ENCODE data around the gene BRIX1. TPM values are rescaled to one million over a fixed set of nuclear protein-coding genes. Genes with fewer than 3 reads are reported as not detected.

The BRIX1 gene
- total and polyA plus RNA-seq, 2 of the 13 experiments (the other 11 are each of a cell fraction or from before 2014, with no cell fraction given): 23.6 to 78.4 TPM

DNA sequence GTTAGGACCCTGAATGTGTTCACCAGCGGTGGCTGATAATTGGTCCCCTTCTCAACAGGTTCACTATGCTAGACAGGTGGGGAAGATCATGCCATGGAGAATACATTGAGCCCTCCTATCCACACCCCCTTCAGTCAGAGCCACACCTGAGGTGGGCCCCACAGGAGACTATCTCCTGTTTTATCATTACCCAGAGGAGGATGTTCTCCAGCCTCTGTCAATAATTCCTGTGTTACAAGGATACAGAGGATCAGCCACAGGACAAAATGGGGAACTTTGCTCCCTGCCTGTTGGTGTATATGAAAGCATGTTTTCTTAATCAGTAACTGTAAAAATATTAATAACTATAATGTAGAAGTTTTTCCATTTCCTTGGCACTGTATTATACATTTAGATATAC lies 26.1 kb upstream of the BRIX1 start (continued):
- TF ChIP-seq ZNF619 (CRISPR knock-in tag; IDR thresholded peaks at IDR 0.05) (no peak), RARA (CRISPR knock-in tag; IDR thresholded peaks at IDR 0.05) (peak; percentile 71), ARHGAP35 (CRISPR knock-in tag; IDR thresholded peaks at IDR 0.05; ENCODE audit: borderline replicate concordance) (no peak), SRSF1 (optimal IDR thresholded peaks at IDR 0.05; ENCODE audit: low read depth, low read length) (no peak), GTF2F1 (IDR thresholded peaks at IDR 0.05; ENCODE audit: low read length) (no peak), ZBTB21 (CRISPR knock-in tag; IDR thresholded peaks at IDR 0.05) (no peak), NBN (conservative IDR thresholded peaks at IDR 0.05) (no peak), SIX1 (CRISPR knock-in tag; IDR thresholded peaks at IDR 0.05; ENCODE audit: borderline replicate concordance) (peak; percentile 64), SRSF4 (IDR thresholded peaks at IDR 0.05; ENCODE audit: low read depth, low read length, poor library complexity, severe bottlenecking) (no peak), GPN1 (CRISPR knock-in tag; IDR thresholded peaks at IDR 0.05; ENCODE audit: borderline replicate concordance) (no peak), TBP (CRISPR knock-in tag; IDR thresholded peaks at IDR 0.05) (no peak), ZSCAN25 (CRISPR knock-in tag; IDR thresholded peaks at IDR 0.05) (no peak), XBP1 (CRISPR knock-in tag; IDR thresholded peaks at IDR 0.05) (no peak), ZNF235 (CRISPR knock-in tag; IDR thresholded peaks at IDR 0.05; ENCODE audit: borderline replicate concordance) (no peak), ZNF468 (CRISPR knock-in tag; IDR thresholded peaks at IDR 0.05) (no peak), ZMYM3 (CRISPR knock-in tag; IDR thresholded peaks at IDR 0.05) (no peak), SP5 (CRISPR knock-in tag; IDR thresholded peaks at IDR 0.05; ENCODE audit: borderline replicate concordance, low read depth) (0 out of 2 replicates have a peak, but pooled peaks have one; percentile 41), MIXL1 (CRISPR knock-in tag; IDR thresholded peaks at IDR 0.05) (peak; percentile 77; the same call in 1 of the 2 replicates), HMGA1 (CRISPR knock-in tag; conservative IDR thresholded peaks at IDR 0.05) (no peak)
- TF ChIP-seq, protein P1, sequence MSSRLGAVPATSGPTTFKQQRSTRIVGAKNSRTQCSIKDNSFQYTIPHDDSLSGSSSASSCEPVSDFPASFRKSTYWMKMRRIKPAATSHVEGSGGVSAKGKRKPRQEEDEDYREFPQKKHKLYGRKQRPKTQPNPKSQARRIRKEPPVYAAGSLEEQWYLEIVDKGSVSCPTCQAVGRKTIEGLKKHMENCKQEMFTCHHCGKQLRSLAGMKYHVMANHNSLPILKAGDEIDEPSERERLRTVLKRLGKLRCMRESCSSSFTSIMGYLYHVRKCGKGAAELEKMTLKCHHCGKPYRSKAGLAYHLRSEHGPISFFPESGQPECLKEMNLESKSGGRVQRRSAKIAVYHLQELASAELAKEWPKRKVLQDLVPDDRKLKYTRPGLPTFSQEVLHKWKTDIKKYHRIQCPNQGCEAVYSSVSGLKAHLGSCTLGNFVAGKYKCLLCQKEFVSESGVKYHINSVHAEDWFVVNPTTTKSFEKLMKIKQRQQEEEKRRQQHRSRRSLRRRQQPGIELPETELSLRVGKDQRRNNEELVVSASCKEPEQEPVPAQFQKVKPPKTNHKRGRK (CRISPR knock-in tag; IDR thresholded peaks at IDR 0.05): no peak
- TF ChIP-seq, protein P2, sequence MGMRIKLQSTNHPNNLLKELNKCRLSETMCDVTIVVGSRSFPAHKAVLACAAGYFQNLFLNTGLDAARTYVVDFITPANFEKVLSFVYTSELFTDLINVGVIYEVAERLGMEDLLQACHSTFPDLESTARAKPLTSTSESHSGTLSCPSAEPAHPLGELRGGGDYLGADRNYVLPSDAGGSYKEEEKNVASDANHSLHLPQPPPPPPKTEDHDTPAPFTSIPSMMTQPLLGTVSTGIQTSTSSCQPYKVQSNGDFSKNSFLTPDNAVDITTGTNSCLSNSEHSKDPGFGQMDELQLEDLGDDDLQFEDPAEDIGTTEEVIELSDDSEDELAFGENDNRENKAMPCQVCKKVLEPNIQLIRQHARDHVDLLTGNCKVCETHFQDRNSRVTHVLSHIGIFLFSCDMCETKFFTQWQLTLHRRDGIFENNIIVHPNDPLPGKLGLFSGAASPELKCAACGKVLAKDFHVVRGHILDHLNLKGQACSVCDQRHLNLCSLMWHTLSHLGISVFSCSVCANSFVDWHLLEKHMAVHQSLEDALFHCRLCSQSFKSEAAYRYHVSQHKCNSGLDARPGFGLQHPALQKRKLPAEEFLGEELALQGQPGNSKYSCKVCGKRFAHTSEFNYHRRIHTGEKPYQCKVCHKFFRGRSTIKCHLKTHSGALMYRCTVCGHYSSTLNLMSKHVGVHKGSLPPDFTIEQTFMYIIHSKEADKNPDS (CRISPR knock-in tag; IDR thresholded peaks at IDR 0.05): no peak
- TF ChIP-seq, protein P3, sequence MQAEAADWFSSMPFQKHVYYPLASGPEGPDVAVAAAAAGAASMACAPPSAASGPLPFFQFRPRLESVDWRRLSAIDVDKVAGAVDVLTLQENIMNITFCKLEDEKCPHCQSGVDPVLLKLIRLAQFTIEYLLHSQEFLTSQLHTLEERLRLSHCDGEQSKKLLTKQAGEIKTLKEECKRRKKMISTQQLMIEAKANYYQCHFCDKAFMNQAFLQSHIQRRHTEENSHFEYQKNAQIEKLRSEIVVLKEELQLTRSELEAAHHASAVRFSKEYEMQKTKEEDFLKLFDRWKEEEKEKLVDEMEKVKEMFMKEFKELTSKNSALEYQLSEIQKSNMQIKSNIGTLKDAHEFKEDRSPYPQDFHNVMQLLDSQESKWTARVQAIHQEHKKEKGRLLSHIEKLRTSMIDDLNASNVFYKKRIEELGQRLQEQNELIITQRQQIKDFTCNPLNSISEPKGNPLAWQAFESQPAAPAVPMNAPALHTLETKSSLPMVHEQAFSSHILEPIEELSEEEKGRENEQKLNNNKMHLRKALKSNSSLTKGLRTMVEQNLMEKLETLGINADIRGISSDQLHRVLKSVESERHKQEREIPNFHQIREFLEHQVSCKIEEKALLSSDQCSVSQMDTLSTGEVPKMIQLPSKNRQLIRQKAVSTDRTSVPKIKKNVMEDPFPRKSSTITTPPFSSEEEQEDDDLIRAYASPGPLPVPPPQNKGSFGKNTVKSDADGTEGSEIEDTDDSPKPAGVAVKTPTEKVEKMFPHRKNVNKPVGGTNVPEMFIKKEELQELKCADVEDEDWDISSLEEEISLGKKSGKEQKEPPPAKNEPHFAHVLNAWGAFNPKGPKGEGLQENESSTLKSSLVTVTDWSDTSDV (CRISPR knock-in tag; IDR thresholded peaks at IDR 0.05): no peak

All from HepG2 (cell line).